ENCODE measurements around the gene CRYBG1. TPM values are rescaled to one million over a fixed set of nuclear protein-coding genes. Genes with fewer than 3 reads are reported as not detected.

CRYBG1 gene
- total and polyA plus RNA-seq, 2 of the 13 experiments (the other 11 are each of a cell fraction or from before 2014, with no cell fraction given) = 10.1 to 21.9 TPM

DNA sequence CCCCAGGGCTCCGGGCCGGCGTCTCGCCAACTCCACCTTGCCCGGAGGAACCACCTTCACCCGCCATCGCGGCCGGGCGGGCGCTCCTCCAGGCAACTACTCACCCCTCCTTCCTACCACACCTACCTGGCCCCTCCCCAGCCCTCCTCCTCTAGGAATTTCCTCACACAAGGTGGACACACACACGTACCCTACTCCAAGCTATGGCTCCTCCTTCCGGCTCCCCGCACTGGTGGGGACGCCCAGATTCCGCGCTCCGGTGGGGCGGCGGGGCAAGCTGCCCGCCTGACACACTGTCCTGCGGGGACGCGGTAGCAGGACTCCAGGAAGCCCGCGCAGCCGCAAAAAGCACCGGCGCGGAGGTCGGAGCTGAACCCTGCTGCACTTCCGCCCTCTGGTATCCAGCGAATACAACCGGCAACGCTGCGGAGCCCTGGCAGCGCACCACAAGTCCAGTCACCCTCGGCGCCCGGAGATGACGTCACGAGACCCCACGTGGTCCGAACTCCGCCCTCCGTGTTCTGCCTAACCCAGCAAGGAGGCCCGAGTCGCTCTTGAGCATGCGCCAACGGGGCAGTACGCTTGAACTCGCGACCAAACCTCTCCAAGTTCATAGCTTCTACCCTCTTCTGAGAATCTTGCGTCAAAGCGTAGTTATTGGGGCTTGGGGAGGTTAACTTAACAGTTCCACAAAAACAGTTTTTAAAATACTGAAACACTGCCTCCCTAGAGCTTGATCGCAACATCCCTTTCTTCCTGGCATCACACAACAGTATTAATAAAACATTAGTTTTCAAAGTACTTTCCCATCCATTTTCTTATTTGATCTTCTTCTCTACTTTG lies 35.0 kb upstream of the CRYBG1 start, which contains the start of gene ATG5 (continued):
- TF ChIP-seq FIP1L1 (IDR thresholded peaks at IDR 0.05; ENCODE audit: borderline replicate concordance, insufficient read depth, low read depth, low read length) (no peak), ZFP37 (CRISPR knock-in tag; IDR thresholded peaks at IDR 0.05; ENCODE audit: borderline replicate concordance) (peak; percentile 80; the same call in 1 of the 2 replicates), ZNF572 (CRISPR knock-in tag; IDR thresholded peaks at IDR 0.05) (peak; percentile 91), SP2 (CRISPR knock-in tag; IDR thresholded peaks at IDR 0.05) (peak; percentile 59; the same call in 1 of the 2 replicates), TBX2 (CRISPR knock-in tag; IDR thresholded peaks at IDR 0.05; ENCODE audit: borderline replicate concordance) (peak; percentile 78), KDM6A (CRISPR knock-in tag; IDR thresholded peaks at IDR 0.05; ENCODE audit: low read depth) (no peak), REL (CRISPR knock-in tag; conservative IDR thresholded peaks at IDR 0.05) (no peak), LCORL (IDR thresholded peaks at IDR 0.05) (no peak), LCORL (CRISPR knock-in tag; IDR thresholded peaks at IDR 0.05) (peak; percentile 64)
- TF ChIP-seq, protein P1, sequence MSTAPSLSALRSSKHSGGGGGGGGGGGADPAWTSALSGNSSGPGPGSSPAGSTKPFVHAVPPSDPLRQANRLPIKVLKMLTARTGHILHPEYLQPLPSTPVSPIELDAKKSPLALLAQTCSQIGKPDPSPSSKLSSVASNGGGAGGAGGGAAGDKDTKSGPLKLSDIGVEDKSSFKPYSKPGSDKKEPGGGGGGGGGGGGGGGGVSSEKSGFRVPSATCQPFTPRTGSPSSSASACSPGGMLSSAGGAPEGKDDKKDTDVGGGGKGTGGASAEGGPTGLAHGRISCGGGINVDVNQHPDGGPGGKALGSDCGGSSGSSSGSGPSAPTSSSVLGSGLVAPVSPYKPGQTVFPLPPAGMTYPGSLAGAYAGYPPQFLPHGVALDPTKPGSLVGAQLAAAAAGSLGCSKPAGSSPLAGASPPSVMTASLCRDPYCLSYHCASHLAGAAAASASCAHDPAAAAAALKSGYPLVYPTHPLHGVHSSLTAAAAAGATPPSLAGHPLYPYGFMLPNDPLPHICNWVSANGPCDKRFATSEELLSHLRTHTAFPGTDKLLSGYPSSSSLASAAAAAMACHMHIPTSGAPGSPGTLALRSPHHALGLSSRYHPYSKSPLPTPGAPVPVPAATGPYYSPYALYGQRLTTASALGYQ (CRISPR knock-in tag; IDR thresholded peaks at IDR 0.05) = no peak
- TF ChIP-seq, protein P2, sequence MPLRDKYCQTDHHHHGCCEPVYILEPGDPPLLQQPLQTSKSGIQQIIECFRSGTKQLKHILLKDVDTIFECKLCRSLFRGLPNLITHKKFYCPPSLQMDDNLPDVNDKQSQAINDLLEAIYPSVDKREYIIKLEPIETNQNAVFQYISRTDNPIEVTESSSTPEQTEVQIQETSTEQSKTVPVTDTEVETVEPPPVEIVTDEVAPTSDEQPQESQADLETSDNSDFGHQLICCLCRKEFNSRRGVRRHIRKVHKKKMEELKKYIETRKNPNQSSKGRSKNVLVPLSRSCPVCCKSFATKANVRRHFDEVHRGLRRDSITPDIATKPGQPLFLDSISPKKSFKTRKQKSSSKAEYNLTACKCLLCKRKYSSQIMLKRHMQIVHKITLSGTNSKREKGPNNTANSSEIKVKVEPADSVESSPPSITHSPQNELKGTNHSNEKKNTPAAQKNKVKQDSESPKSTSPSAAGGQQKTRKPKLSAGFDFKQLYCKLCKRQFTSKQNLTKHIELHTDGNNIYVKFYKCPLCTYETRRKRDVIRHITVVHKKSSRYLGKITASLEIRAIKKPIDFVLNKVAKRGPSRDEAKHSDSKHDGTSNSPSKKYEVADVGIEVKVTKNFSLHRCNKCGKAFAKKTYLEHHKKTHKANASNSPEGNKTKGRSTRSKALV (CRISPR knock-in tag; IDR thresholded peaks at IDR 0.05) = peak; percentile 81
- TF ChIP-seq, protein P3, sequence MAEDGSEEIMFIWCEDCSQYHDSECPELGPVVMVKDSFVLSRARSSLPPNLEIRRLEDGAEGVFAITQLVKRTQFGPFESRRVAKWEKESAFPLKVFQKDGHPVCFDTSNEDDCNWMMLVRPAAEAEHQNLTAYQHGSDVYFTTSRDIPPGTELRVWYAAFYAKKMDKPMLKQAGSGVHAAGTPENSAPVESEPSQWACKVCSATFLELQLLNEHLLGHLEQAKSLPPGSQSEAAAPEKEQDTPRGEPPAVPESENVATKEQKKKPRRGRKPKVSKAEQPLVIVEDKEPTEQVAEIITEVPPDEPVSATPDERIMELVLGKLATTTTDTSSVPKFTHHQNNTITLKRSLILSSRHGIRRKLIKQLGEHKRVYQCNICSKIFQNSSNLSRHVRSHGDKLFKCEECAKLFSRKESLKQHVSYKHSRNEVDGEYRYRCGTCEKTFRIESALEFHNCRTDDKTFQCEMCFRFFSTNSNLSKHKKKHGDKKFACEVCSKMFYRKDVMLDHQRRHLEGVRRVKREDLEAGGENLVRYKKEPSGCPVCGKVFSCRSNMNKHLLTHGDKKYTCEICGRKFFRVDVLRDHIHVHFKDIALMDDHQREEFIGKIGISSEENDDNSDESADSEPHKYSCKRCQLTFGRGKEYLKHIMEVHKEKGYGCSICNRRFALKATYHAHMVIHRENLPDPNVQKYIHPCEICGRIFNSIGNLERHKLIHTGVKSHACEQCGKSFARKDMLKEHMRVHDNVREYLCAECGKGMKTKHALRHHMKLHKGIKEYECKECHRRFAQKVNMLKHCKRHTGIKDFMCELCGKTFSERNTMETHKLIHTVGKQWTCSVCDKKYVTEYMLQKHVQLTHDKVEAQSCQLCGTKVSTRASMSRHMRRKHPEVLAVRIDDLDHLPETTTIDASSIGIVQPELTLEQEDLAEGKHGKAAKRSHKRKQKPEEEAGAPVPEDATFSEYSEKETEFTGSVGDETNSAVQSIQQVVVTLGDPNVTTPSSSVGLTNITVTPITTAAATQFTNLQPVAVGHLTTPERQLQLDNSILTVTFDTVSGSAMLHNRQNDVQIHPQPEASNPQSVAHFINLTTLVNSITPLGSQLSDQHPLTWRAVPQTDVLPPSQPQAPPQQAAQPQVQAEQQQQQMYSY (CRISPR knock-in tag; IDR thresholded peaks at IDR 0.05) = peak; percentile 64; the same call in 1 of the 2 replicates
- TF ChIP-seq, protein P4, sequence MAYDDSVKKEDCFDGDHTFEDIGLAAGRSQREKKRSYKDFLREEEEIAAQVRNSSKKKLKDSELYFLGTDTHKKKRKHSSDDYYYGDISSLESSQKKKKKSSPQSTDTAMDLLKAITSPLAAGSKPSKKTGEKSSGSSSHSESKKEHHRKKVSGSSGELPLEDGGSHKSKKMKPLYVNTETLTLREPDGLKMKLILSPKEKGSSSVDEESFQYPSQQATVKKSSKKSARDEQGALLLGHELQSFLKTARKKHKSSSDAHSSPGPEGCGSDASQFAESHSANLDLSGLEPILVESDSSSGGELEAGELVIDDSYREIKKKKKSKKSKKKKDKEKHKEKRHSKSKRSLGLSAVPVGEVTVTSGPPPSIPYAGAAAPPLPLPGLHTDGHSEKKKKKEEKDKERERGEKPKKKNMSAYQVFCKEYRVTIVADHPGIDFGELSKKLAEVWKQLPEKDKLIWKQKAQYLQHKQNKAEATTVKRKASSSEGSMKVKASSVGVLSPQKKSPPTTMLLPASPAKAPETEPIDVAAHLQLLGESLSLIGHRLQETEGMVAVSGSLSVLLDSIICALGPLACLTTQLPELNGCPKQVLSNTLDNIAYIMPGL (CRISPR knock-in tag; IDR thresholded peaks at IDR 0.05; ENCODE audit: borderline replicate concordance in 1 of 2, low read depth in 1 of 2) = peak; percentile 93 to 94
